Stimulated activated CD4-positive, alpha-beta T cell treated with anti-CD3 and anti-CD28 coated beads, Interleukin-12 subunit alpha, Interleukin-12 subunit beta, amount 100 ng/mL, for 4 hours (primary cell): ENCODE results near the gene KCTD3.
A peak's percentile ranks its signal among the peaks of the same experiment; 100 is the strongest.

Experiments used
- DNase-seq: peaks from one replicate; pipeline ENCODE4 v3.0.0-alpha.2; 2020

Gene KCTD3

GRCh38 chr1:215557504-215557903 lies 9.6 kb upstream of the KCTD3 start:
- no peak for DNase-seq

- no peak for DNase-seq
Measured at GRCh38 chr1:215557992-215558626, 9.0 kb upstream of the KCTD3 start.

GRCh38 chr1:215567491-215568298 lies 591 bp downstream of the KCTD3 start:
- peak; percentile 37 for DNase-seq

- DNase-seq: no peak
Measured at GRCh38 chr1:215568299-215568692, 1.2 kb downstream of the KCTD3 start.

- DNase-seq: no peak
Measured at GRCh38 chr1:215569986-215570824, 3.1 kb downstream of the KCTD3 start.

GRCh38 chr1:215581896-215582295 lies 14.8 kb downstream of the KCTD3 start:
- DNase-seq: no peak

- no peak for DNase-seq
Measured at GRCh38 chr1:215583185-215583749, 16.2 kb downstream of the KCTD3 start.

- no peak for DNase-seq
Measured at GRCh38 chr1:215584389-215584788, 17.3 kb downstream of the KCTD3 start.

- DNase-seq: no peak
Measured at GRCh38 chr1:215589650-215590435, 22.7 kb downstream of the KCTD3 start.

- no peak for DNase-seq
Measured at GRCh38 chr1:215590779-215591491, 23.8 kb downstream of the KCTD3 start.

GRCh38 chr1:215594640-215595039 lies 27.5 kb downstream of the KCTD3 start:
- DNase-seq: no peak

- no peak for DNase-seq
Measured at GRCh38 chr1:215595231-215595630, 28.1 kb downstream of the KCTD3 start.

GRCh38 chr1:215597961-215598360 lies 30.9 kb downstream of the KCTD3 start:
- DNase-seq: no peak

- no peak for DNase-seq
Measured at GRCh38 chr1:215599418-215600074, 32.4 kb downstream of the KCTD3 start.

GRCh38 chr1:215600258-215600792 lies 33.2 kb downstream of the KCTD3 start:
- no peak for DNase-seq

GRCh38 chr1:215600867-215601266 lies 33.8 kb downstream of the KCTD3 start:
- DNase-seq: no peak

GRCh38 chr1:215601276-215601675 lies 34.2 kb downstream of the KCTD3 start:
- no peak for DNase-seq

GRCh38 chr1:215603319-215603718 lies 36.2 kb downstream of the KCTD3 start:
- DNase-seq: no peak

- DNase-seq: no peak
Measured at GRCh38 chr1:215605011-215605621, 38.0 kb downstream of the KCTD3 start.

GRCh38 chr1:215606036-215606435 lies 38.9 kb downstream of the KCTD3 start:
- DNase-seq: no peak
